H1 (cell line): ENCODE measurements around the gene VEZT. TPM values are rescaled to one million over a fixed set of nuclear protein-coding genes. Genes with fewer than 3 reads are reported as not detected.

Experiments used
- CTCF ChIA-PET: fragments of 300-600 bp; sonication (Branson Sonifier 250); formaldehyde crosslinking; loops from one replicate; lab custom pipeline; 2021; ENCODE audit not compliant: partially characterized antibody; lab: Charles Lee
- POLR2A ChIA-PET: fragments of 300-600 bp; sonication (Branson Sonifier 250); formaldehyde crosslinking; loops from one replicate; lab custom pipeline; 2021; ENCODE audit warnings: inconsistent platforms; ENCODE audit not compliant: partially characterized antibody; lab: Charles Lee
- DNase-seq, 2 experiments: peaks; one replicate each; pipeline versions ENCODE4 v3.0.0 to v3.0.0-alpha.2; 2010 to 2022; ENCODE audit warnings: low spot score in 2 of 2, low read depth in 1 of 2, mixed read lengths in 1 of 2
- FAIRE-seq: peaks from 2 replicates; lab custom pipeline; 2011; peaks lifted over from hg19 to GRCh38; lab: Jason Lieb, UNC
- H2AFZ ChIP-seq: 2 replicates; pipeline ENCODE4 v1.8.1; 2012; ENCODE audit warnings: low read length, inconsistent platforms
- H2AK5ac ChIP-seq: 2 replicates; pipeline ENCODE4 v1.6.1; 2013; ENCODE audit warnings: low read depth, low read length
- H2BK120ac ChIP-seq: replicated peaks from 2 replicates; pipeline ENCODE3; 2013; ENCODE audit warnings: low read depth, low read length, inconsistent platforms
- H2BK12ac ChIP-seq: 2 replicates; pipeline ENCODE4 v1.6.1; 2013; ENCODE audit warnings: low read depth, low read length
- H2BK15ac ChIP-seq: 2 replicates; pipeline ENCODE4 v1.6.1; 2013; ENCODE audit warnings: low read length
- H2BK20ac ChIP-seq: 2 replicates; pipeline ENCODE4 v1.6.1; 2013; ENCODE audit warnings: low read length
- H2BK5ac ChIP-seq: 2 replicates; pipeline ENCODE4 v1.6.1; 2013; ENCODE audit warnings: low read depth, low read length
- H3K14ac ChIP-seq: 2 replicates; pipeline ENCODE4 v1.6.1; 2013; ENCODE audit warnings: inconsistent platforms; ENCODE audit not compliant: insufficient read length
- H3K18ac ChIP-seq: 2 replicates; pipeline ENCODE4 v1.6.1; 2013; ENCODE audit warnings: low read length; ENCODE audit errors: extremely low read depth
- H3K23ac ChIP-seq: 2 replicates; pipeline ENCODE4 v1.6.1; 2013; ENCODE audit warnings: inconsistent platforms; ENCODE audit not compliant: insufficient read length
- H3K23me2 ChIP-seq: 2 replicates; pipeline ENCODE4 v1.6.1; 2013; ENCODE audit warnings: low read depth, low read length
- H3K27ac ChIP-seq: 2 replicates; pipeline ENCODE4 v1.6.1; 2011; ENCODE audit warnings: low read depth, low read length, inconsistent platforms
- H3K27me3 ChIP-seq, 4 experiments: replicated peaks in 1 of 4; 1 replicate in 1 of 4; 2 replicates in 3 of 4; pipeline versions ENCODE4 v1.6.1 to v1.8.1; 2011 to 2013; ENCODE audit warnings: low read length in 3 of 4, mild to moderate bottlenecking in 3 of 4, inconsistent platforms in 2 of 4, mixed read lengths in 2 of 4, moderate library complexity in 1 of 4; ENCODE audit not compliant: control insufficient read depth in 3 of 4, insufficient read depth in 3 of 4; ENCODE audit errors: extremely low read depth in 1 of 4
- H3K36me3 ChIP-seq, 4 experiments: 2 replicates each; pipeline versions ENCODE4 v1.6.1 to v1.8.1; 2011 to 2013; ENCODE audit warnings: mild to moderate bottlenecking in 4 of 4, low read length in 3 of 4, moderate library complexity in 2 of 4, control low read depth in 1 of 4, inconsistent platforms in 1 of 4; ENCODE audit not compliant: insufficient read depth in 4 of 4, control insufficient read depth in 2 of 4
- H3K4ac ChIP-seq: replicated peaks from 2 replicates; pipeline ENCODE3; 2013; ENCODE audit warnings: low read length, low read depth, mixed read lengths, inconsistent platforms; ENCODE audit not compliant: insufficient read length
- H3K4me1 ChIP-seq, 4 experiments: replicated peaks in 1 of 4; 1 replicate in 1 of 4; 2 replicates in 3 of 4; pipeline versions ENCODE4 v1.6.1 to v1.8.1; 2011 to 2013; ENCODE audit warnings: low read length in 3 of 4, inconsistent platforms in 2 of 4, mixed read lengths in 1 of 4; ENCODE audit not compliant: insufficient read depth in 4 of 4, control insufficient read depth in 3 of 4
- H3K4me2 ChIP-seq, 2 experiments: 2 replicates each; pipeline versions ENCODE4 v1.6.1 to v1.8.1; 2011 to 2013; ENCODE audit warnings: low read depth in 2 of 2, low read length in 2 of 2, control low read depth in 1 of 2, inconsistent platforms in 1 of 2, mild to moderate bottlenecking in 1 of 2; ENCODE audit not compliant: insufficient read depth in 1 of 2
- H3K4me3 ChIP-seq, 4 experiments: fragments of 200-600, 300-600 bp in 1 of 4; sonication (generic), shearing (Covaris generic), sonication (Bioruptor Twin) in 1 of 4; 2 replicates each; pipeline versions ENCODE4 v1.5.1 to v1.8.1; 2011 to 2016; ENCODE audit warnings: low read length in 4 of 4, low read depth in 3 of 4, control low read depth in 2 of 4, inconsistent platforms in 2 of 4, mild to moderate bottlenecking in 2 of 4, mixed read lengths in 1 of 4, moderate library complexity in 1 of 4; ENCODE audit not compliant: insufficient read depth in 2 of 4; ENCODE audit errors: extremely low read depth in 1 of 4
- H3K56ac ChIP-seq: replicated peaks from 2 replicates; pipeline ENCODE3; 2013; ENCODE audit warnings: low read depth, mild to moderate bottlenecking, mixed read lengths, low read length, inconsistent platforms; ENCODE audit not compliant: insufficient read length
- H3K79me1 ChIP-seq: 2 replicates; pipeline ENCODE4 v1.6.1; 2013; ENCODE audit warnings: low read depth, low read length, control low read depth
- H3K79me2 ChIP-seq, 2 experiments: 2 replicates each; pipeline versions ENCODE4 v1.6.1 to v1.8.1; 2012 to 2013; ENCODE audit warnings: low read length in 2 of 2, mild to moderate bottlenecking in 2 of 2, inconsistent platforms in 1 of 2; ENCODE audit not compliant: insufficient read depth in 2 of 2, control insufficient read depth in 1 of 2
- H3K9ac ChIP-seq, 4 experiments: replicated peaks in 1 of 4; 1 replicate in 1 of 4; 2 replicates in 3 of 4; pipeline versions ENCODE4 v1.6.1 to v1.8.1; 2011 to 2013; ENCODE audit warnings: low read depth in 3 of 4, low read length in 3 of 4, control low read depth in 2 of 4, mild to moderate bottlenecking in 2 of 4, moderate library complexity in 2 of 4, inconsistent platforms in 1 of 4; ENCODE audit errors: extremely low read depth in 1 of 4
- H3K9me3 ChIP-seq, 2 experiments: 2 replicates each; pipeline versions ENCODE4 v1.6.1 to v1.8.1; 2012 to 2013; ENCODE audit warnings: mild to moderate bottlenecking in 2 of 2, moderate library complexity in 2 of 2, control low read depth in 1 of 2, inconsistent platforms in 1 of 2, low read depth in 1 of 2, low read length in 1 of 2, mixed read lengths in 1 of 2; ENCODE audit not compliant: insufficient read depth in 2 of 2
- H4K20me1 ChIP-seq, 2 experiments: replicated peaks in 1 of 2; 2 replicates each; pipeline versions ENCODE3 to v1.8.1; 2011 to 2013; ENCODE audit warnings: inconsistent platforms in 2 of 2, low read length in 2 of 2, mild to moderate bottlenecking in 1 of 2; ENCODE audit not compliant: insufficient read depth in 2 of 2, control insufficient read depth in 1 of 2
- H4K5ac ChIP-seq: 2 replicates; pipeline ENCODE4 v1.6.1; 2013; ENCODE audit warnings: low read length, low read depth, mixed read lengths, inconsistent platforms; ENCODE audit not compliant: insufficient read length
- H4K8ac ChIP-seq: 2 replicates; pipeline ENCODE4 v1.8.0; 2013; ENCODE audit warnings: mild to moderate bottlenecking, moderate library complexity, low read length, inconsistent platforms; ENCODE audit not compliant: insufficient read depth; ENCODE audit errors: extremely low read depth
- H4K91ac ChIP-seq: replicated peaks from 2 replicates; pipeline ENCODE3; 2013; ENCODE audit warnings: low read length, mixed read lengths, inconsistent platforms; ENCODE audit not compliant: insufficient read length
- CHD1 ChIP-seq: IDR thresholded peaks from 2 replicates; pipeline ENCODE4 v1.6.1; 2012; ENCODE audit warnings: low read depth, low read length, improper control_type of control experiment
- CREB1 ChIP-seq: IDR thresholded peaks from 2 replicates; pipeline ENCODE4 v1.6.1; 2012; ENCODE audit warnings: inconsistent platforms
- KDM4A ChIP-seq: IDR thresholded peaks from one replicate; pipeline ENCODE4 v1.7.1; 2012; ENCODE audit warnings: low read depth, mild to moderate bottlenecking, moderate library complexity, low read length, inconsistent platforms; ENCODE audit not compliant: severe bottlenecking
- NANOG ChIP-seq: IDR thresholded peaks from 2 replicates; pipeline ENCODE4 v1.6.1; 2011; ENCODE audit warnings: low read length, low read depth, mild to moderate bottlenecking, inconsistent platforms; ENCODE audit not compliant: insufficient read depth, poor library complexity, severe bottlenecking
- POLR2A ChIP-seq, 2 experiments: IDR thresholded peaks; 1 replicate in 1 of 2; 2 replicates in 1 of 2; pipeline ENCODE4 v1.6.1; 2011; ENCODE audit warnings: low read depth in 2 of 2, low read length in 2 of 2, mild to moderate bottlenecking in 2 of 2; ENCODE audit errors: control extremely low read depth in 1 of 2
- POLR2AphosphoS5 ChIP-seq: IDR thresholded peaks from 2 replicates; pipeline ENCODE4 v1.6.1; 2011; ENCODE audit warnings: low read depth, low read length
- WGBS, 2 experiments: shearing (Covaris generic) in 1 of 2; methylation state at CpG; one replicate each; pipeline versions ENCODE4 v1.1.6 to v1.1.7; 2013 to 2015; ENCODE audit warnings: low lambda C conversion rate in 2 of 2, mixed read lengths in 2 of 2, inconsistent platforms in 1 of 2, low coverage in 1 of 2, missing lambda C conversion rate in 1 of 2; ENCODE audit not compliant: insufficient replicate concordance in 2 of 2, insufficient coverage in 1 of 2, insufficient read length in 1 of 2; ENCODE audit errors: extremely low coverage in 1 of 2, missing lambda C conversion rate in 1 of 2; 5-methylcytosine and 5-hydroxymethylcytosine counted together
- polyA plus RNA-seq, 7 experiments: library from polyadenylated mRNA; depleted of rRNA in 3 of 7; stranded (reverse) in 5 of 7; unstranded in 2 of 7; fragments of >200 nt in 5 of 7; fragments of 200-250 nt in 2 of 7; gene quantifications; 1 replicate in 5 of 7; 2 replicates in 1 of 7; 4 replicates in 1 of 7; pipeline versions ENCODE4 v1.2.1 to v1.2.3, GENCODE V29; 2011 to 2013; ENCODE audit warnings: missing spikeins in 2 of 7, mixed read lengths in 2 of 7
- total RNA-seq: library from RNA; stranded (reverse); fragmentation: NEBNext Ultra II Directional; extraction: Animal tissue kit (Norgen Biotek cat#: 25700); gene quantifications from 2 replicates; pipeline ENCODE4 v1.2.1, GENCODE V29; 2021

VEZT gene
- total and polyA plus RNA-seq, 2 of the 8 experiments (the other 6 are each of a cell fraction or from before 2014, with no cell fraction given) = 44.0 to 56.1 TPM

- Histone ChIP-seq H3K27ac (no peak overlapping the region), H4K5ac (no peak overlapping the region), H4K91ac (no peak overlapping the region), H4K20me1 (peaks cover 2 to 5% of the 10 kb centered on the region in 2 experiments), H3K79me2 (peaks cover 0 to 63% of the 10 kb centered on the region in 2 experiments; a peak in 2 of 4 replicates), H2BK120ac (no peak overlapping the region), H2BK15ac (no peak overlapping the region), H2AFZ (no peak overlapping the region), H3K9ac (no peak overlapping the region), H3K9me3 (no peaks in the 10 kb centered on the region), H3K27me3 (no peaks in the 10 kb centered on the region), H3K14ac (no peak overlapping the region), H3K4ac (no peak overlapping the region), H2AK5ac (no peak overlapping the region; the same call in 1 of the 2 replicates), H2BK5ac (no peak overlapping the region), H3K4me3 (no peak overlapping the region), H2BK12ac (no peak overlapping the region), H3K79me1 (peaks cover 3% of the 10 kb centered on the region), H3K4me2 (no peak overlapping the region), H3K56ac (no peak overlapping the region), H4K8ac (no peak overlapping the region), H3K23ac (no peak overlapping the region), H3K4me1 (no peaks in the 10 kb centered on the region; a peak in 1 of 7 replicates), H3K18ac (no peak overlapping the region), H3K23me2 (no peaks in the 10 kb centered on the region), H2BK20ac (no peak overlapping the region), H3K36me3 (peaks cover 0 to 19% (median 6%) of the 10 kb centered on the region in 4 experiments; a peak in 3 of 8 replicates)
- POLR2A ChIA-PET = interaction anchor here (1.0 kb wide), 1 partner anchor 26 kb away, joined by 4 read pairs; no protein-coding TSS in a partner anchor
- FAIRE-seq (no peak), DNase-seq (no peak)
- CTCF ChIA-PET = no interaction called here
- WGBS, 2 experiments = 100% methylated on average over 1 of the region's 1 CpG; no CpG with 5 or more reads in 1 of the 2 experiments
- TF ChIP-seq CHD1 (no peak), POLR2A (IDR thresholded peaks at IDR 0.05; ENCODE audit: control extremely low read depth in 1 of 2, low read depth in 2 of 2, low read length in 2 of 2) (no peak), POLR2AphosphoS5 (no peak), KDM4A (no peak), NANOG (no peak), CREB1 (no peak)
Observed at GRCh38 chr12:95248095-95248494, 30.5 kb downstream of the VEZT start.
